T1000 (cell line): ENCODE results near the gene UBE2O.

Experiments
- DNase-seq: peaks from one replicate; lab custom pipeline; 2025; ENCODE audit warnings: mixed read lengths; lab: John Stamatoyannopoulos, UW

UBE2O gene

GRCh38 chr17:76414334-76415295, 38.3 kb downstream of the UBE2O start:
- no peak for DNase-seq

- no peak for DNase-seq
Observed at GRCh38 chr17:76411247-76411646, 41.7 kb downstream of the UBE2O start.

GRCh38 chr17:76410328-76410965, 42.5 kb downstream of the UBE2O start:
- no peak for DNase-seq

GRCh38 chr17:76408037-76408849, 44.7 kb downstream of the UBE2O start:
- DNase-seq: peak; percentile 12

- DNase-seq: no peak
Observed at GRCh38 chr17:76407509-76407908, 45.4 kb downstream of the UBE2O start.

GRCh38 chr17:76405967-76406647, 46.8 kb downstream of the UBE2O start:
- DNase-seq: no peak

- DNase-seq: no peak
Observed at GRCh38 chr17:76405607-76405966, 47.4 kb downstream of the UBE2O start.

- no peak for DNase-seq
Observed at GRCh38 chr17:76404976-76405563, 47.9 kb downstream of the UBE2O start.

- DNase-seq: no peak
Observed at GRCh38 chr17:76404256-76404655, 48.7 kb downstream of the UBE2O start.

- no peak for DNase-seq
Observed at GRCh38 chr17:76402711-76403110, 50.2 kb downstream of the UBE2O start.

GRCh38 chr17:76399175-76400172, 53.5 kb downstream of the UBE2O start:
- DNase-seq: no peak

- no peak for DNase-seq
Observed at GRCh38 chr17:76398523-76399174, 54.3 kb downstream of the UBE2O start.

- peak; percentile 65 for DNase-seq
Observed at GRCh38 chr17:76397687-76398522, 55.0 kb downstream of the UBE2O start.

- DNase-seq: no peak
Observed at GRCh38 chr17:76397184-76397583, 55.8 kb downstream of the UBE2O start.

GRCh38 chr17:76395980-76396379, 57.0 kb downstream of the UBE2O start:
- no peak for DNase-seq

- no peak for DNase-seq
Observed at GRCh38 chr17:76394166-76394565, 58.8 kb downstream of the UBE2O start.

GRCh38 chr17:76391200-76391715, 61.7 kb downstream of the UBE2O start:
- DNase-seq: no peak

- DNase-seq: no peak
Observed at GRCh38 chr17:76390003-76390421, 62.9 kb downstream of the UBE2O start.
